H1 (cell line): Measurements from ENCODE around the gene QRICH2. TPM values are rescaled to one million over a fixed set of nuclear protein-coding genes. Genes with fewer than 3 reads are reported as not detected.

Experiments
- CTCF ChIA-PET: fragments of 300-600 bp; sonication (Branson Sonifier 250); formaldehyde crosslinking; loops from one replicate; lab custom pipeline; 2021; ENCODE audit not compliant: partially characterized antibody; lab: Charles Lee
- POLR2A ChIA-PET: fragments of 300-600 bp; sonication (Branson Sonifier 250); formaldehyde crosslinking; loops from one replicate; lab custom pipeline; 2021; ENCODE audit warnings: inconsistent platforms; ENCODE audit not compliant: partially characterized antibody; lab: Charles Lee
- DNase-seq, 2 experiments: peaks; one replicate each; pipeline versions ENCODE4 v3.0.0 to v3.0.0-alpha.2; 2010 to 2022; ENCODE audit warnings: low spot score in 2 of 2, low read depth in 1 of 2, mixed read lengths in 1 of 2
- FAIRE-seq: peaks from 2 replicates; lab custom pipeline; 2011; peaks lifted over from hg19 to GRCh38; lab: Jason Lieb, UNC
- H2AFZ ChIP-seq: 2 replicates; pipeline ENCODE4 v1.8.1; 2012; ENCODE audit warnings: low read length, inconsistent platforms
- H2AK5ac ChIP-seq: 2 replicates; pipeline ENCODE4 v1.6.1; 2013; ENCODE audit warnings: low read depth, low read length
- H2BK120ac ChIP-seq: replicated peaks from 2 replicates; pipeline ENCODE3; 2013; ENCODE audit warnings: low read depth, low read length, inconsistent platforms
- H2BK12ac ChIP-seq: 2 replicates; pipeline ENCODE4 v1.6.1; 2013; ENCODE audit warnings: low read depth, low read length
- H2BK15ac ChIP-seq: 2 replicates; pipeline ENCODE4 v1.6.1; 2013; ENCODE audit warnings: low read length
- H2BK20ac ChIP-seq: 2 replicates; pipeline ENCODE4 v1.6.1; 2013; ENCODE audit warnings: low read length
- H2BK5ac ChIP-seq: 2 replicates; pipeline ENCODE4 v1.6.1; 2013; ENCODE audit warnings: low read depth, low read length
- H3K14ac ChIP-seq: 2 replicates; pipeline ENCODE4 v1.6.1; 2013; ENCODE audit warnings: inconsistent platforms; ENCODE audit not compliant: insufficient read length
- H3K18ac ChIP-seq: 2 replicates; pipeline ENCODE4 v1.6.1; 2013; ENCODE audit warnings: low read length; ENCODE audit errors: extremely low read depth
- H3K23ac ChIP-seq: 2 replicates; pipeline ENCODE4 v1.6.1; 2013; ENCODE audit warnings: inconsistent platforms; ENCODE audit not compliant: insufficient read length
- H3K23me2 ChIP-seq: 2 replicates; pipeline ENCODE4 v1.6.1; 2013; ENCODE audit warnings: low read depth, low read length
- H3K27ac ChIP-seq: 2 replicates; pipeline ENCODE4 v1.6.1; 2011; ENCODE audit warnings: low read depth, low read length, inconsistent platforms
- H3K27me3 ChIP-seq, 4 experiments: replicated peaks in 1 of 4; 1 replicate in 1 of 4; 2 replicates in 3 of 4; pipeline versions ENCODE4 v1.6.1 to v1.8.1; 2011 to 2013; ENCODE audit warnings: low read length in 3 of 4, mild to moderate bottlenecking in 3 of 4, inconsistent platforms in 2 of 4, mixed read lengths in 2 of 4, moderate library complexity in 1 of 4; ENCODE audit not compliant: control insufficient read depth in 3 of 4, insufficient read depth in 3 of 4; ENCODE audit errors: extremely low read depth in 1 of 4
- H3K36me3 ChIP-seq, 4 experiments: 2 replicates each; pipeline versions ENCODE4 v1.6.1 to v1.8.1; 2011 to 2013; ENCODE audit warnings: mild to moderate bottlenecking in 4 of 4, low read length in 3 of 4, moderate library complexity in 2 of 4, control low read depth in 1 of 4, inconsistent platforms in 1 of 4; ENCODE audit not compliant: insufficient read depth in 4 of 4, control insufficient read depth in 2 of 4
- H3K4ac ChIP-seq: replicated peaks from 2 replicates; pipeline ENCODE3; 2013; ENCODE audit warnings: low read length, low read depth, mixed read lengths, inconsistent platforms; ENCODE audit not compliant: insufficient read length
- H3K4me1 ChIP-seq, 4 experiments: replicated peaks in 1 of 4; 1 replicate in 1 of 4; 2 replicates in 3 of 4; pipeline versions ENCODE4 v1.6.1 to v1.8.1; 2011 to 2013; ENCODE audit warnings: low read length in 3 of 4, inconsistent platforms in 2 of 4, mixed read lengths in 1 of 4; ENCODE audit not compliant: insufficient read depth in 4 of 4, control insufficient read depth in 3 of 4
- H3K4me2 ChIP-seq, 2 experiments: 2 replicates each; pipeline versions ENCODE4 v1.6.1 to v1.8.1; 2011 to 2013; ENCODE audit warnings: low read depth in 2 of 2, low read length in 2 of 2, control low read depth in 1 of 2, inconsistent platforms in 1 of 2, mild to moderate bottlenecking in 1 of 2; ENCODE audit not compliant: insufficient read depth in 1 of 2
- H3K4me3 ChIP-seq, 4 experiments: fragments of 200-600, 300-600 bp in 1 of 4; sonication (generic), shearing (Covaris generic), sonication (Bioruptor Twin) in 1 of 4; 2 replicates each; pipeline versions ENCODE4 v1.5.1 to v1.8.1; 2011 to 2016; ENCODE audit warnings: low read length in 4 of 4, low read depth in 3 of 4, control low read depth in 2 of 4, inconsistent platforms in 2 of 4, mild to moderate bottlenecking in 2 of 4, mixed read lengths in 1 of 4, moderate library complexity in 1 of 4; ENCODE audit not compliant: insufficient read depth in 2 of 4; ENCODE audit errors: extremely low read depth in 1 of 4
- H3K56ac ChIP-seq: replicated peaks from 2 replicates; pipeline ENCODE3; 2013; ENCODE audit warnings: low read depth, mild to moderate bottlenecking, mixed read lengths, low read length, inconsistent platforms; ENCODE audit not compliant: insufficient read length
- H3K79me1 ChIP-seq: 2 replicates; pipeline ENCODE4 v1.6.1; 2013; ENCODE audit warnings: low read depth, low read length, control low read depth
- H3K79me2 ChIP-seq, 2 experiments: 2 replicates each; pipeline versions ENCODE4 v1.6.1 to v1.8.1; 2012 to 2013; ENCODE audit warnings: low read length in 2 of 2, mild to moderate bottlenecking in 2 of 2, inconsistent platforms in 1 of 2; ENCODE audit not compliant: insufficient read depth in 2 of 2, control insufficient read depth in 1 of 2
- H3K9ac ChIP-seq, 4 experiments: replicated peaks in 1 of 4; 1 replicate in 1 of 4; 2 replicates in 3 of 4; pipeline versions ENCODE4 v1.6.1 to v1.8.1; 2011 to 2013; ENCODE audit warnings: low read depth in 3 of 4, low read length in 3 of 4, control low read depth in 2 of 4, mild to moderate bottlenecking in 2 of 4, moderate library complexity in 2 of 4, inconsistent platforms in 1 of 4; ENCODE audit errors: extremely low read depth in 1 of 4
- H3K9me3 ChIP-seq, 2 experiments: 2 replicates each; pipeline versions ENCODE4 v1.6.1 to v1.8.1; 2012 to 2013; ENCODE audit warnings: mild to moderate bottlenecking in 2 of 2, moderate library complexity in 2 of 2, control low read depth in 1 of 2, inconsistent platforms in 1 of 2, low read depth in 1 of 2, low read length in 1 of 2, mixed read lengths in 1 of 2; ENCODE audit not compliant: insufficient read depth in 2 of 2
- H4K20me1 ChIP-seq, 2 experiments: replicated peaks in 1 of 2; 2 replicates each; pipeline versions ENCODE3 to v1.8.1; 2011 to 2013; ENCODE audit warnings: inconsistent platforms in 2 of 2, low read length in 2 of 2, mild to moderate bottlenecking in 1 of 2; ENCODE audit not compliant: insufficient read depth in 2 of 2, control insufficient read depth in 1 of 2
- H4K5ac ChIP-seq: 2 replicates; pipeline ENCODE4 v1.6.1; 2013; ENCODE audit warnings: low read length, low read depth, mixed read lengths, inconsistent platforms; ENCODE audit not compliant: insufficient read length
- H4K8ac ChIP-seq: 2 replicates; pipeline ENCODE4 v1.8.0; 2013; ENCODE audit warnings: mild to moderate bottlenecking, moderate library complexity, low read length, inconsistent platforms; ENCODE audit not compliant: insufficient read depth; ENCODE audit errors: extremely low read depth
- H4K91ac ChIP-seq: replicated peaks from 2 replicates; pipeline ENCODE3; 2013; ENCODE audit warnings: low read length, mixed read lengths, inconsistent platforms; ENCODE audit not compliant: insufficient read length
- BCL11A ChIP-seq, 2 experiments: IDR thresholded peaks; one replicate each; pipeline ENCODE4 v1.6.1; 2011; ENCODE audit warnings: low read depth in 2 of 2, low read length in 2 of 2, mild to moderate bottlenecking in 2 of 2
- CBX5 ChIP-seq: fragments of 300-800, 300-1000 bp; sonication (generic); IDR thresholded peaks from 2 replicates; pipeline ENCODE4 v1.7.1; 2016; ENCODE audit warnings: antibody characterized with exemption, low read length, low read depth
- CBX8 ChIP-seq: fragments of 300-800, 300-1000 bp; sonication (generic); IDR thresholded peaks from 2 replicates; pipeline ENCODE4 v1.7.1; 2016; ENCODE audit warnings: low read depth, low read length, borderline replicate concordance
- CHD1 ChIP-seq: IDR thresholded peaks from 2 replicates; pipeline ENCODE4 v1.6.1; 2012; ENCODE audit warnings: low read depth, low read length, improper control_type of control experiment
- CREB1 ChIP-seq: IDR thresholded peaks from 2 replicates; pipeline ENCODE4 v1.6.1; 2012; ENCODE audit warnings: inconsistent platforms
- EGR1 ChIP-seq: IDR thresholded peaks from 2 replicates; pipeline ENCODE4 v1.6.1; 2011; ENCODE audit warnings: low read depth, low read length, borderline replicate concordance
- EZH2 ChIP-seq: fragments of 200-600 bp; sonication (generic); IDR thresholded peaks from 2 replicates; pipeline ENCODE4 v1.7.1; 2012; ENCODE audit warnings: low read depth, mild to moderate bottlenecking, moderate library complexity, low read length, inconsistent platforms; ENCODE audit not compliant: severe bottlenecking
- KDM5A ChIP-seq: fragments of 200-600 bp; IDR thresholded peaks from 2 replicates; pipeline ENCODE4 v1.7.1; 2012; ENCODE audit warnings: mild to moderate bottlenecking, low read length, inconsistent platforms, mixed read lengths
- POLR2A ChIP-seq, 2 experiments: IDR thresholded peaks; 1 replicate in 1 of 2; 2 replicates in 1 of 2; pipeline ENCODE4 v1.6.1; 2011; ENCODE audit warnings: low read depth in 2 of 2, low read length in 2 of 2, mild to moderate bottlenecking in 2 of 2; ENCODE audit errors: control extremely low read depth in 1 of 2
- POU5F1 ChIP-seq: IDR thresholded peaks from 2 replicates; pipeline ENCODE4 v1.6.1; 2011; ENCODE audit warnings: low read depth, mild to moderate bottlenecking, low read length, moderate library complexity
- RBBP5 ChIP-seq: IDR thresholded peaks from 2 replicates; pipeline ENCODE4 v1.7.1; 2012; ENCODE audit warnings: low read depth, mild to moderate bottlenecking, inconsistent platforms, low read length, moderate library complexity, borderline replicate concordance
- RFX5 ChIP-seq: IDR thresholded peaks from 2 replicates; pipeline ENCODE4 v1.6.1; 2011; ENCODE audit warnings: low read depth, low read length, improper control_type of control experiment, borderline replicate concordance
- TAF7 ChIP-seq: optimal IDR thresholded peaks from 2 replicates; pipeline ENCODE3; 2011; ENCODE audit warnings: low read depth, mild to moderate bottlenecking, inconsistent platforms, low read length, moderate library complexity, borderline replicate concordance
- WGBS, 2 experiments: shearing (Covaris generic) in 1 of 2; methylation state at CpG; one replicate each; pipeline versions ENCODE4 v1.1.6 to v1.1.7; 2013 to 2015; ENCODE audit warnings: low lambda C conversion rate in 2 of 2, mixed read lengths in 2 of 2, inconsistent platforms in 1 of 2, low coverage in 1 of 2, missing lambda C conversion rate in 1 of 2; ENCODE audit not compliant: insufficient replicate concordance in 2 of 2, insufficient coverage in 1 of 2, insufficient read length in 1 of 2; ENCODE audit errors: extremely low coverage in 1 of 2, missing lambda C conversion rate in 1 of 2; 5-methylcytosine and 5-hydroxymethylcytosine counted together
- polyA plus RNA-seq, 7 experiments: library from polyadenylated mRNA; depleted of rRNA in 3 of 7; stranded (reverse) in 5 of 7; unstranded in 2 of 7; fragments of >200 nt in 5 of 7; fragments of 200-250 nt in 2 of 7; gene quantifications; 1 replicate in 5 of 7; 2 replicates in 1 of 7; 4 replicates in 1 of 7; pipeline versions ENCODE4 v1.2.1 to v1.2.3, GENCODE V29; 2011 to 2013; ENCODE audit warnings: missing spikeins in 2 of 7, mixed read lengths in 2 of 7
- total RNA-seq: library from RNA; stranded (reverse); fragmentation: NEBNext Ultra II Directional; extraction: Animal tissue kit (Norgen Biotek cat#: 25700); gene quantifications from 2 replicates; pipeline ENCODE4 v1.2.1, GENCODE V29; 2021
- TF ChIP-seq, protein P1 (sequence below): IDR thresholded peaks from 2 replicates; pipeline ENCODE4 v1.6.1; 2011; ENCODE audit warnings: low read depth, mild to moderate bottlenecking, low read length; ENCODE audit not compliant: insufficient read depth

Gene QRICH2
- total and polyA plus RNA-seq, 2 of the 8 experiments (the other 6 are each of a cell fraction or from before 2014, with no cell fraction given) = 2.8 to 3.8 TPM

DNA sequence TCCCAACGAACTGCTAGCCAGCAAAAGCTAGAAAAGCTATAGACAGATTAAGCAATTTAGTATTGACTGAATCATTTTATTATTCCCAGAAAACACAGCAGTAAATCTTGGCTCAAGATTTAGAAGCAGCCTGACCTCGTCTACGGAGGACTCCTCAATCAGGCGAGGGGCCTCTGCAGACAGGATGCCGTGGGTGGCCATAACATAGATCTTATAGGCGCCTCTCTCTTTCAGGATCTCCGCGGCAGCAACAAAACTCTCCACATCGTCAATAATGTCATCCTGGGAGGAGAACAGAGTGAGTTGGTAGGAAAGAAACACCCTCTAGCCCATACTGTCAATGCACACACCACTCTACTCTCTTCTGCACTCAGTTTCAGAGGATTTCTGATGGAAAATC is 4.7 kb upstream of the QRICH2 start:
- H3K23ac ChIP-seq = no peak overlapping the region
- no peak overlapping the region for H2BK15ac ChIP-seq
- no peaks in the 10 kb centered on the region for H3K79me2 ChIP-seq
- no peaks in the 10 kb centered on the region for H3K4me1 ChIP-seq
- no peak overlapping the region for H3K4me2 ChIP-seq
- H3K4me3 ChIP-seq = no peak overlapping the region
- H3K9ac ChIP-seq = no peak overlapping the region
- H3K79me1 ChIP-seq = peaks cover 2% of the 10 kb centered on the region; the same call in 1 of the 2 replicates
- H3K27ac ChIP-seq = no peak overlapping the region
- H4K8ac ChIP-seq = no peak overlapping the region
- H4K5ac ChIP-seq = no peak overlapping the region
- no peaks in the 10 kb centered on the region for H3K27me3 ChIP-seq
- no peak overlapping the region for H2BK120ac ChIP-seq
- CTCF ChIA-PET = interaction anchor here (0.5 to 2.5 kb wide), 6 partner anchors 9 to 348 kb away, joined by 3 to 17 read pairs (median 4); partner anchors contain the start of gene AANAT
- POLR2A ChIA-PET = interaction anchor here (0.6 kb wide), 3 partner anchors 12 to 118 kb away, joined by 4 to 7 read pairs (median 4); no protein-coding TSS in a partner anchor
- no peak overlapping the region for H3K14ac ChIP-seq
- no peak overlapping the region for H2BK5ac ChIP-seq
- FAIRE-seq (no peak), DNase-seq (no peak)
- H4K20me1 ChIP-seq = peaks cover 0 to 2% of the 10 kb centered on the region in 2 experiments
- H3K23me2 ChIP-seq = no peaks in the 10 kb centered on the region
- H3K56ac ChIP-seq = no peak overlapping the region
- no peak overlapping the region for H4K91ac ChIP-seq
- no peak overlapping the region for H3K18ac ChIP-seq
- no peaks in the 10 kb centered on the region for H3K9me3 ChIP-seq
- peaks cover 2 to 22% (median 17%) of the 10 kb centered on the region in 4 experiments for H3K36me3 ChIP-seq
- WGBS, 2 experiments = 93% methylated on average over 9 of the region's 9 CpGs; no CpG with 5 or more reads in 1 of the 2 experiments
- H2AK5ac ChIP-seq = no peak overlapping the region
- H2BK12ac ChIP-seq = no peak overlapping the region
- no peak overlapping the region for H2BK20ac ChIP-seq
- H2AFZ ChIP-seq = no peak overlapping the region
- H3K4ac ChIP-seq = no peak overlapping the region
- TF ChIP-seq BCL11A (IDR thresholded peaks at IDR 0.05; ENCODE audit: low read depth in 2 of 2, low read length in 2 of 2) (no peak), CHD1 (no peak), CBX8 (no peak), EZH2 (no peak), CBX5 (no peak), RBBP5 (no peak), KDM5A (no peak), POLR2A (IDR thresholded peaks at IDR 0.05; ENCODE audit: control extremely low read depth in 1 of 2, low read depth in 2 of 2, low read length in 2 of 2) (no peak), CREB1 (no peak), RFX5 (no peak), POU5F1 (no peak), TAF7 (no peak), EGR1 (no peak)
- TF ChIP-seq, protein P1, sequence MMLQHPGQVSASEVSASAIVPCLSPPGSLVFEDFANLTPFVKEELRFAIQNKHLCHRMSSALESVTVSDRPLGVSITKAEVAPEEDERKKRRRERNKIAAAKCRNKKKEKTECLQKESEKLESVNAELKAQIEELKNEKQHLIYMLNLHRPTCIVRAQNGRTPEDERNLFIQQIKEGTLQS = no peak
